Nephron progenitor cell (in vitro differentiated cells): ENCODE results near the gene NR5A1.

ENCODE experiments used
- DNase-seq: peaks from one replicate; pipeline ENCODE4 v3.0.0; 2021
- H3K27ac Mint-ChIP-seq: 2 replicates; pipeline ENCODE4 v1.8.0; 2021; ENCODE audit warnings: mild to moderate bottlenecking, moderate library complexity, mixed read lengths
- H3K27me3 Mint-ChIP-seq: 2 replicates; pipeline ENCODE4 v1.8.0; 2021; ENCODE audit warnings: mild to moderate bottlenecking, low read depth, mixed read lengths; ENCODE audit not compliant: poor library complexity
- H3K36me3 Mint-ChIP-seq: 2 replicates; pipeline ENCODE4 v1.8.0; 2021; ENCODE audit warnings: low read depth, mixed read lengths
- H3K4me1 Mint-ChIP-seq: 2 replicates; pipeline ENCODE4 v1.8.0; 2021; ENCODE audit warnings: mixed read lengths
- H3K4me3 Mint-ChIP-seq: 2 replicates; pipeline ENCODE4 v1.8.0; 2021; ENCODE audit warnings: mild to moderate bottlenecking, moderate library complexity, mixed read lengths
- H3K9me3 Mint-ChIP-seq: 2 replicates; pipeline ENCODE4 v1.8.0; 2021; ENCODE audit warnings: mild to moderate bottlenecking, moderate library complexity, mixed read lengths
- CTCF ChIP-seq: fragments of 200-600 bp; sonication (generic); IDR thresholded peaks from 2 replicates; pipeline ENCODE4 v1.5.0; 2021; ENCODE audit warnings: antibody characterized with exemption

NR5A1 gene

GRCh38 chr9:124453586-124454191 lies 53.5 kb downstream of the NR5A1 start:
- no peaks in the 10 kb centered on the region for H3K36me3 Mint-ChIP-seq
- H3K4me3 Mint-ChIP-seq: no peak overlapping the region
- peak; percentile 71 for DNase-seq
- H3K27me3 Mint-ChIP-seq: peaks cover 67% of the 10 kb centered on the region
- H3K9me3 Mint-ChIP-seq: no peaks in the 10 kb centered on the region
- H3K4me1 Mint-ChIP-seq: peaks cover 14% of the 10 kb centered on the region
- H3K27ac Mint-ChIP-seq: no peak overlapping the region
- no peak for TF ChIP-seq CTCF

- DNase-seq: no peak
- peaks cover 73% of the 10 kb centered on the region for H3K27me3 Mint-ChIP-seq
These were observed 54.2 kb downstream of the NR5A1 start for GRCh38 chr9:124452841-124453585.

GRCh38 chr9:124452326-124452725 lies 54.9 kb downstream of the NR5A1 start:
- no peak for TF ChIP-seq CTCF
- H3K27me3 Mint-ChIP-seq: peaks cover 77% of the 10 kb centered on the region
- no peak overlapping the region for H3K27ac Mint-ChIP-seq
- no peak for DNase-seq
- H3K36me3 Mint-ChIP-seq: no peaks in the 10 kb centered on the region
- peak overlapping the region; percentile 15 for H3K4me3 Mint-ChIP-seq
- H3K9me3 Mint-ChIP-seq: no peaks in the 10 kb centered on the region
- peaks cover 14% of the 10 kb centered on the region for H3K4me1 Mint-ChIP-seq

More at GRCh38 chr9:124452841-124453585, 54.2 kb downstream of the NR5A1 start:
- Mint-ChIP-seq H3K4me1 (peaks cover 14% of the 10 kb centered on the region), H3K9me3 (no peaks in the 10 kb centered on the region), H3K36me3 (no peaks in the 10 kb centered on the region), H3K27ac (no peak overlapping the region), H3K4me3 (no peak overlapping the region)
- TF ChIP-seq CTCF: no peak

DNA sequence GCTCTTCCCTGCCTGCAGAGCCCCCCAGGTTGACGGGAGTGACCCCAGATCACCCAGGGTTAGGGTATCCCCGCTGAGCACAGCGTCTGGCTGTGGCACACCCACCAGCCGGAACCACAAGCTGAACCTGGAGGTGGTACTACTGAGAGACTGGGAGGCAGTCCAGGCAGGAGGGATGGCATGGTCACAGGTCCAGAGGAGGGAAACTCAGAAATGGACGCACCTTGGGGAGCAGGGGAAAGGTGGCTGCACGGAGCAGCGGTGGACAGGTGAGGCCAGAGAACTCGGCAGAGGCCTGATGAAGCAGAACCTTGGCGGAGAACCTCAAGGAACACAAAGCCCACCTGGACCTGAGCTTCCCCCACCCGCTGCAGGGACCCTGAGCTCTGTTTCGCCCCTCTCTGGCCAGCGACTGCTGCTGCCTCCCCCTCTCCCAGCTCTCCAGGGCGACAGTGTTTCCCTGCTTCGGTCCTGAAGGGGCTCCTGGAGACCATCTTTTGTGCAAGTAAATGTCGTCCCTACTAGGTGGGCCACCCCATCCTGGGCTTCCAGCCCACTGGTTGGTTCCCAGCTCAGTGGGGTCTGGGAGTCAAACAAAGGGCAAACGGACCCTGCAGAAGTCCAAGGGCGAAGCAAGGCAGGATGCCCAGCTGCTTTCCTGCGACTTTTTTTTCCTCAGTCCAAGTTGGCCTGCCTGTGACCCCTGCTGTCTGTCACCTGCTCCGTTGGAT lies 56.1 kb downstream of the NR5A1 start:
- H3K4me3 Mint-ChIP-seq: peak overlapping the region; percentile 36
- no peaks in the 10 kb centered on the region for H3K36me3 Mint-ChIP-seq
- peaks cover 77% of the 10 kb centered on the region for H3K27me3 Mint-ChIP-seq
- H3K4me1 Mint-ChIP-seq: peaks cover 14% of the 10 kb centered on the region
- no peak for DNase-seq
- H3K27ac Mint-ChIP-seq: no peak overlapping the region
- no peaks in the 10 kb centered on the region for H3K9me3 Mint-ChIP-seq
- TF ChIP-seq CTCF: no peak

DNA sequence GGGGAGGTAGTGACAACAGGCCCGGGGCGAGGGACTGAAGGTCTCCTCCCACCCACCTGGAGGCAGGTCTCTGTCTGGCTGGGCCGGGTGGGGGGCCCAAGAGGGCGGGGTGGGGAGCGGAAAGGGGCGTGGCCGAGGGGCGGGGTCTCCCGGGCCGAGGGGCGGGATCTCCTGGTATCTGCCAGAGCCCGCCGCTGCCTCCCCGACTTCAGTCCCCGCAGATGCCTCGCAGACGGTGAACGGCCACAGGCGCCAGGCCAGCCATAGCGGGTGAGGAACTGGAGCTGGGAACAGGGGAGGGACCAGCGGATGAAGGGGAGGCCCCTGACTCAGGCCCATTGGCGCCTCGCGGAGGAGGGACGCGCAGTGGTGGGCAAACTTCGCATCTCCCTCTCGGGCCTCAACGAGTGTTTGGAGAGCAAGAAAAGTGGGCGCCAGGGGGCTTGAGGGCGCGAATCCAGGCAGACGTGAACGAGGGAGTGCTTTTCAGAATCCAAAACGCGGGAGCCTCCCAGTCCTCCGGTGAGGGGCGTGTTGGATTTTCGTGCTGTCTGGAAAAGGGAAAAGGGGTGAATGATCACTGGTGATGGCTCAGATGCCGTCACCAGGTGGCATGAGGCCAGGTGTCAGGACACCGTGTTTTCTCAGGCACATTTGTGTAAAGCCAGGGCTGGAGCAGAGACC lies 56.8 kb downstream of the NR5A1 start, which contains the start of gene ADGRD2:
Gene ADGRD2 (plus strand): TSS at position 211 of the 684 bp plus-strand sequence. CDS start 1,216 bp downstream, outside the sequence.
- H3K4me3 Mint-ChIP-seq: peak within 1 kb of the TSS; percentile 74

More for the DNA sequence above, 56.8 kb downstream of the NR5A1 start, which contains the start of gene ADGRD2:
- no peaks in the 10 kb centered on the region for H3K36me3 Mint-ChIP-seq
- H3K9me3 Mint-ChIP-seq: no peaks in the 10 kb centered on the region
- DNase-seq: peak; percentile 81
- no peak for TF ChIP-seq CTCF
- no peak within 1 kb of the TSS for H3K27ac Mint-ChIP-seq
- peaks cover 14% of the 10 kb centered on the region for H3K4me1 Mint-ChIP-seq
- H3K27me3 Mint-ChIP-seq: peaks cover 73% of the 10 kb centered on the region
